IPS-15b (cell line): ENCODE measurements around the gene CRISPLD2.

ENCODE experiments used
- H3K27me3 ChIP-seq: one replicate; pipeline ENCODE4 v1.6.1; 2013; ENCODE audit warnings: low read length; ENCODE audit not compliant: control insufficient read depth, insufficient read depth
- H3K36me3 ChIP-seq: one replicate; pipeline ENCODE4 v1.6.1; 2013; ENCODE audit warnings: low read length; ENCODE audit not compliant: control insufficient read depth, insufficient read depth
- H3K4me1 ChIP-seq: one replicate; pipeline ENCODE4 v1.6.1; 2013; ENCODE audit warnings: mild to moderate bottlenecking, low read length; ENCODE audit not compliant: control insufficient read depth, insufficient read depth
- H3K4me3 ChIP-seq: one replicate; pipeline ENCODE4 v1.5.1; 2013; ENCODE audit warnings: low read depth, low read length
- H3K9ac ChIP-seq: one replicate; pipeline ENCODE4 v1.6.1; 2013; ENCODE audit warnings: low read depth, mild to moderate bottlenecking, low read length
- H3K9me3 ChIP-seq: one replicate; pipeline ENCODE4 v1.6.1; 2013; ENCODE audit warnings: mild to moderate bottlenecking, low read length; ENCODE audit not compliant: control insufficient read depth, insufficient read depth

The CRISPLD2 gene

GRCh38 chr16:84916178-84916577, 96.4 kb downstream of the CRISPLD2 start:
- Histone ChIP-seq H3K4me1 (no peaks in the 10 kb centered on the region), H3K27me3 (no peaks in the 10 kb centered on the region), H3K36me3 (no peaks in the 10 kb centered on the region), H3K4me3 (no peak overlapping the region), H3K9ac (no peak overlapping the region), H3K9me3 (no peaks in the 10 kb centered on the region)

- Histone ChIP-seq H3K4me3 (no peak overlapping the region), H3K4me1 (no peaks in the 10 kb centered on the region), H3K9ac (no peak overlapping the region), H3K36me3 (no peaks in the 10 kb centered on the region), H3K27me3 (no peaks in the 10 kb centered on the region), H3K9me3 (no peaks in the 10 kb centered on the region)
Observed at GRCh38 chr16:84916850-84917249, 97.1 kb downstream of the CRISPLD2 start.

- H3K9me3 ChIP-seq: no peaks in the 10 kb centered on the region
- no peak overlapping the region for H3K9ac ChIP-seq
- no peaks in the 10 kb centered on the region for H3K27me3 ChIP-seq
- no peaks in the 10 kb centered on the region for H3K36me3 ChIP-seq
- no peak overlapping the region for H3K4me3 ChIP-seq
- no peaks in the 10 kb centered on the region for H3K4me1 ChIP-seq
Observed at GRCh38 chr16:84917492-84917891, 97.7 kb downstream of the CRISPLD2 start.

GRCh38 chr16:84918006-84918909, 98.5 kb downstream of the CRISPLD2 start:
- Histone ChIP-seq H3K9me3 (no peaks in the 10 kb centered on the region), H3K4me1 (no peaks in the 10 kb centered on the region), H3K27me3 (no peaks in the 10 kb centered on the region)

GRCh38 chr16:84919269-84919668, 99.5 kb downstream of the CRISPLD2 start:
- Histone ChIP-seq H3K4me1 (no peaks in the 10 kb centered on the region), H3K36me3 (no peaks in the 10 kb centered on the region), H3K27me3 (no peaks in the 10 kb centered on the region), H3K9ac (no peak overlapping the region), H3K4me3 (no peak overlapping the region), H3K9me3 (no peaks in the 10 kb centered on the region)

More at GRCh38 chr16:84918006-84918909, 98.5 kb downstream of the CRISPLD2 start:
- H3K4me3 ChIP-seq: no peak overlapping the region
- no peak overlapping the region for H3K9ac ChIP-seq
- H3K36me3 ChIP-seq: no peaks in the 10 kb centered on the region

- no peaks in the 10 kb centered on the region for H3K4me1 ChIP-seq
- H3K36me3 ChIP-seq: no peaks in the 10 kb centered on the region
- H3K27me3 ChIP-seq: no peaks in the 10 kb centered on the region
- no peaks in the 10 kb centered on the region for H3K9me3 ChIP-seq
- no peak overlapping the region for H3K4me3 ChIP-seq
- no peak overlapping the region for H3K9ac ChIP-seq
Observed at GRCh38 chr16:84919708-84920107, 99.9 kb downstream of the CRISPLD2 start.

- H3K9ac ChIP-seq: no peak overlapping the region
- H3K36me3 ChIP-seq: no peaks in the 10 kb centered on the region
- no peaks in the 10 kb centered on the region for H3K27me3 ChIP-seq
- H3K4me1 ChIP-seq: no peaks in the 10 kb centered on the region
- H3K4me3 ChIP-seq: no peak overlapping the region
- H3K9me3 ChIP-seq: no peaks in the 10 kb centered on the region
Observed at GRCh38 chr16:84920333-84920732, 100.5 kb downstream of the CRISPLD2 start.

- no peaks in the 10 kb centered on the region for H3K9me3 ChIP-seq
- H3K4me3 ChIP-seq: no peak overlapping the region
- no peaks in the 10 kb centered on the region for H3K4me1 ChIP-seq
- H3K36me3 ChIP-seq: no peaks in the 10 kb centered on the region
- no peak overlapping the region for H3K9ac ChIP-seq
- no peaks in the 10 kb centered on the region for H3K27me3 ChIP-seq
Observed at GRCh38 chr16:84922351-84923120, 102.8 kb downstream of the CRISPLD2 start.

- Histone ChIP-seq H3K4me3 (no peak overlapping the region), H3K9me3 (no peaks in the 10 kb centered on the region), H3K9ac (no peak overlapping the region), H3K4me1 (no peaks in the 10 kb centered on the region), H3K27me3 (no peaks in the 10 kb centered on the region), H3K36me3 (no peaks in the 10 kb centered on the region)
Observed at GRCh38 chr16:84924331-84925091, 104.7 kb downstream of the CRISPLD2 start.

- Histone ChIP-seq H3K36me3 (no peaks in the 10 kb centered on the region), H3K9me3 (no peaks in the 10 kb centered on the region), H3K9ac (no peak overlapping the region), H3K27me3 (no peaks in the 10 kb centered on the region), H3K4me1 (no peaks in the 10 kb centered on the region), H3K4me3 (no peak overlapping the region)
Observed at GRCh38 chr16:84925092-84925772, 105.4 kb downstream of the CRISPLD2 start.

GRCh38 chr16:84925773-84926372, 106.1 kb downstream of the CRISPLD2 start:
- H3K4me3 ChIP-seq: no peak overlapping the region
- H3K27me3 ChIP-seq: no peaks in the 10 kb centered on the region
- no peak overlapping the region for H3K9ac ChIP-seq
- no peaks in the 10 kb centered on the region for H3K9me3 ChIP-seq
- H3K36me3 ChIP-seq: no peaks in the 10 kb centered on the region
- H3K4me1 ChIP-seq: no peaks in the 10 kb centered on the region
